ENCODE results near the gene LIPN. TPM values are rescaled to one million over a fixed set of nuclear protein-coding genes. Genes with fewer than 3 reads are reported as not detected.
A peak's percentile ranks its signal among the peaks of the same experiment; 100 is the strongest.

Gene LIPN
- total and polyA plus RNA-seq, 2 donors (not counting 1 experiment from before 2014, with no cell fraction given) = not detected

- no peaks in the 10 kb centered on the region for H3K36me3 ChIP-seq (ENCODE audit: control insufficient read depth, insufficient read depth, low read length)
- TF ChIP-seq EZH2 (IDR thresholded peaks at IDR 0.05; ENCODE audit: low read length, missing control alignments) (no peak), CTCF (conservative IDR thresholded peaks at IDR 0.05 in 1 of 2, IDR thresholded peaks at IDR 0.05 in 1 of 2; ENCODE audit: low read depth in 1 of 2, low read length in 2 of 2) (no peak)
- no peaks in the 10 kb centered on the region for H3K4me1 ChIP-seq (ENCODE audit: control insufficient read depth, extremely low read depth, insufficient read depth, low read length)
- H3K79me2 ChIP-seq (ENCODE audit: control insufficient read depth, insufficient read depth, low read length) = no peaks in the 10 kb centered on the region
- H3K27me3 ChIP-seq (ENCODE audit: control insufficient read depth, insufficient read depth, low read length) = no peaks in the 10 kb centered on the region
- no peak overlapping the region for H3K4me2 ChIP-seq (ENCODE audit: extremely low read depth, insufficient read depth, low read length)
- no peaks in the 10 kb centered on the region for H3K9me3 ChIP-seq (ENCODE audit: control insufficient read depth, insufficient read depth, low read depth, low read length)
- H4K20me1 ChIP-seq (ENCODE audit: control insufficient read depth, extremely low read depth, insufficient read depth, low read length) = no peaks in the 10 kb centered on the region
- no peak for DNase-seq (ENCODE audit: low read depth in 2 of 2)
- H3K4me3 ChIP-seq (replicated peaks in 1 of 4; ENCODE audit: control extremely low read depth in 1 of 4, insufficient read depth in 1 of 4, low read depth in 3 of 4, low read length in 4 of 4) = no peak overlapping the region
- H3K9ac ChIP-seq (ENCODE audit: insufficient read depth, low read length) = no peak overlapping the region
- H2AFZ ChIP-seq (ENCODE audit: low read length) = no peak overlapping the region
- H3K27ac ChIP-seq (ENCODE audit: insufficient read depth, low read length) = no peak overlapping the region
Observed at GRCh38 chr10:88804083-88804812, 44.4 kb downstream of the LIPN start.

- Histone ChIP-seq H3K9ac (ENCODE audit: insufficient read depth, low read length) (no peak overlapping the region), H2AFZ (ENCODE audit: low read length) (no peak overlapping the region), H3K9me3 (ENCODE audit: control insufficient read depth, insufficient read depth, low read depth, low read length) (no peaks in the 10 kb centered on the region), H3K27ac (ENCODE audit: insufficient read depth, low read length) (no peak overlapping the region), H4K20me1 (ENCODE audit: control insufficient read depth, extremely low read depth, insufficient read depth, low read length) (no peaks in the 10 kb centered on the region), H3K27me3 (ENCODE audit: control insufficient read depth, insufficient read depth, low read length) (no peaks in the 10 kb centered on the region), H3K4me2 (ENCODE audit: extremely low read depth, insufficient read depth, low read length) (no peak overlapping the region), H3K36me3 (ENCODE audit: control insufficient read depth, insufficient read depth, low read length) (no peaks in the 10 kb centered on the region), H3K4me1 (ENCODE audit: control insufficient read depth, extremely low read depth, insufficient read depth, low read length) (no peaks in the 10 kb centered on the region), H3K79me2 (ENCODE audit: control insufficient read depth, insufficient read depth, low read length) (no peaks in the 10 kb centered on the region), H3K4me3 (replicated peaks in 1 of 4; ENCODE audit: control extremely low read depth in 1 of 4, insufficient read depth in 1 of 4, low read depth in 3 of 4, low read length in 4 of 4) (no peak overlapping the region)
- TF ChIP-seq EZH2 (IDR thresholded peaks at IDR 0.05; ENCODE audit: low read length, missing control alignments) (no peak), CTCF (conservative IDR thresholded peaks at IDR 0.05 in 1 of 2, IDR thresholded peaks at IDR 0.05 in 1 of 2; ENCODE audit: low read depth in 1 of 2, low read length in 2 of 2) (no peak)
- peak in 1 of 2 donors; percentile 6 for DNase-seq (ENCODE audit: low read depth in 2 of 2)
Observed at GRCh38 chr10:88805361-88805760, 45.5 kb downstream of the LIPN start.

- H3K9ac ChIP-seq (ENCODE audit: insufficient read depth, low read length) = no peak overlapping the region
- no peak overlapping the region for H3K4me2 ChIP-seq (ENCODE audit: extremely low read depth, insufficient read depth, low read length)
- no peaks in the 10 kb centered on the region for H3K36me3 ChIP-seq (ENCODE audit: control insufficient read depth, insufficient read depth, low read length)
- H4K20me1 ChIP-seq (ENCODE audit: control insufficient read depth, extremely low read depth, insufficient read depth, low read length) = no peaks in the 10 kb centered on the region
- H3K79me2 ChIP-seq (ENCODE audit: control insufficient read depth, insufficient read depth, low read length) = no peaks in the 10 kb centered on the region
- no peak overlapping the region for H2AFZ ChIP-seq (ENCODE audit: low read length)
- no peak overlapping the region for H3K27ac ChIP-seq (ENCODE audit: insufficient read depth, low read length)
- DNase-seq (ENCODE audit: low read depth in 2 of 2) = no peak
- peaks cover 2% of the 10 kb centered on the region for H3K4me1 ChIP-seq (ENCODE audit: control insufficient read depth, extremely low read depth, insufficient read depth, low read length)
- H3K4me3 ChIP-seq (replicated peaks in 1 of 4; ENCODE audit: control extremely low read depth in 1 of 4, insufficient read depth in 1 of 4, low read depth in 3 of 4, low read length in 4 of 4) = no peak overlapping the region
- H3K9me3 ChIP-seq (ENCODE audit: control insufficient read depth, insufficient read depth, low read depth, low read length) = no peaks in the 10 kb centered on the region
- TF ChIP-seq EZH2 (IDR thresholded peaks at IDR 0.05; ENCODE audit: low read length, missing control alignments) = no peak
- TF ChIP-seq CTCF (conservative IDR thresholded peaks at IDR 0.05 in 1 of 2, IDR thresholded peaks at IDR 0.05 in 1 of 2; ENCODE audit: low read depth in 1 of 2, low read length in 2 of 2) = no peak
- H3K27me3 ChIP-seq (ENCODE audit: control insufficient read depth, insufficient read depth, low read length) = no peaks in the 10 kb centered on the region
Observed at GRCh38 chr10:88805924-88806323, 46.1 kb downstream of the LIPN start.
